Subcutaneous abdominal adipose tissue (tissue), 5 donors: ENCODE data around the gene ZSCAN30.

Source experiments
- H3K27ac ChIP-seq: one replicate; pipeline ENCODE4 v1.7.0; 2013; ENCODE audit warnings: low read depth, mild to moderate bottlenecking, inconsistent platforms, low read length, moderate library complexity
- H3K27me3 ChIP-seq, 5 donors: one replicate each; pipeline ENCODE4 v1.7.0; 2013; ENCODE audit warnings: low read length in 5 of 5, inconsistent platforms in 1 of 5; ENCODE audit not compliant: control insufficient read depth in 5 of 5, insufficient read depth in 4 of 5
- H3K36me3 ChIP-seq, 5 donors: one replicate each; pipeline ENCODE4 v1.7.0; 2013; ENCODE audit warnings: low read length in 5 of 5; ENCODE audit not compliant: control insufficient read depth in 5 of 5, insufficient read depth in 5 of 5
- H3K4me1 ChIP-seq, 5 donors: one replicate each; pipeline ENCODE4 v1.7.0; 2013; ENCODE audit warnings: low read length in 5 of 5, mild to moderate bottlenecking in 3 of 5, moderate library complexity in 1 of 5; ENCODE audit not compliant: control insufficient read depth in 5 of 5, insufficient read depth in 5 of 5
- H3K4me3 ChIP-seq, 5 donors: one replicate each; pipeline ENCODE4 v1.7.0; 2013; ENCODE audit warnings: low read length in 5 of 5, low read depth in 1 of 5
- H3K9ac ChIP-seq, 5 donors: one replicate each; pipeline ENCODE4 v1.7.0; 2013; ENCODE audit warnings: low read length in 5 of 5, mild to moderate bottlenecking in 4 of 5, moderate library complexity in 3 of 5
- H3K9me3 ChIP-seq, 5 donors: one replicate each; pipeline ENCODE4 v1.7.0; 2013; ENCODE audit warnings: low read length in 5 of 5; ENCODE audit not compliant: control insufficient read depth in 5 of 5
- donor health status: healthy.
- donor health status: healthy.
- donor health status: healthy.
- donor health status: healthy.
- donor health status: healthy.

Gene ZSCAN30

DNA sequence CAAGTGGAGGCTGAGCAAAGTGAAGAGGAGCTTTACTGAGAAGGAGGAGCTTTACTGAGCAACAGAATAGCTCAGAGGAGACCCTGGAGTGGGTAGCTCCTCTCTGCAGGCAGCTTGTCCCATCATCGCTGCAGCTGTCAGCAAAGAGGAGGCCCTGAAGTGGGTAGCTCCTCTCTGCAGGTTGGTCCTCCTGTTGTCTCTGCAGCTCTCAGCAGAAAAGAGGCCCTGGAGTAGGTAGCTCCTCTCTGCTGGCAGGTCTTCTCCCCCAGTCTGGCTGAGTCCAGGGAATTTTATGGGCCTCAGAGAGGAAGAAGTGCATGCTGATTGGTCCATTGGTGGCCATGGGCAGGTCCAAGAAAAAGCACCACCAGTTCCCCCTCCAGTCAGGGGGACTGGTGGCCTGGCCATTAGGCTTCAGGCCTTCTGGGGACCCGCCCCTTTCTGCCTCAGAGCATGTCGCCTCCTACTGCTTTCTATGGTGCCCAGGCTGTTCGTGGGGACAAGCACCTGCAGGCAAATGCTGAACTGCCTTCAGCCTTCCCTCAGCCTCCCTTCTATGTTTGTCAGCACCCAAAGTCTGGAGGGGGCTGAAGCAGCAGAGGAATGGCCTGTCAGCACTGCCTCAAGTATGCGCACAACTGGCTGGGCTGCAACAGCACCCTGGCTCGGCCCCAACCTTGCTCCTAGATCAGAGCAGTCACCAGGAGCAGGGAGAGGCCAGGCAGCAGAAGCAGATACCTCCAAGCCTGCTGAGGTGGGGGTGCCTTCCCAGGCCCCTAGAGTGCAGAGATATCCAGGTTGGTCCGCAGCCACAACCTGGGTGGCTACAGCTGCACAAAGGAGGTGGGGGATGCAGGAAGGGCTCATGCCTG is 5.9 kb downstream of the ZSCAN30 start:
- Histone ChIP-seq H3K36me3 (peaks cover 9 to 19% (median 17%) of the 10 kb centered on the region in 5 donors), H3K27me3 (no peaks in the 10 kb centered on the region), H3K4me1 (peaks cover 0 to 8% (median 5%) of the 10 kb centered on the region in 5 donors), H3K9me3 (peaks cover 0 to under 1% (median 0%) of the 10 kb centered on the region in 5 donors), H3K27ac (no peak overlapping the region), H3K9ac (no peak overlapping the region), H3K4me3 (no peak overlapping the region)

- H3K4me3 ChIP-seq: no peak overlapping the region
Observed at GRCh38 chr18:35282353-35282752, 7.7 kb downstream of the ZSCAN30 start.

GRCh38 chr18:35278969-35279368 is 11.1 kb downstream of the ZSCAN30 start:
- H3K27ac ChIP-seq: no peak overlapping the region
- H3K9ac ChIP-seq: no peak overlapping the region
- H3K4me1 ChIP-seq: no peaks in the 10 kb centered on the region
- H3K9me3 ChIP-seq: peaks cover 0 to 2% (median 0%) of the 10 kb centered on the region in 5 donors
- no peak overlapping the region for H3K4me3 ChIP-seq
- no peaks in the 10 kb centered on the region for H3K27me3 ChIP-seq
- peaks cover 8 to 13% (median 9%) of the 10 kb centered on the region in 5 donors for H3K36me3 ChIP-seq

More at GRCh38 chr18:35282353-35282752, 7.7 kb downstream of the ZSCAN30 start:
- no peak overlapping the region for H3K9ac ChIP-seq
- peaks cover 0 to 2% (median 0%) of the 10 kb centered on the region in 5 donors for H3K9me3 ChIP-seq
- H3K27ac ChIP-seq: no peak overlapping the region
- H3K36me3 ChIP-seq: peaks cover 9 to 19% (median 17%) of the 10 kb centered on the region in 5 donors
- H3K27me3 ChIP-seq: no peaks in the 10 kb centered on the region
- no peaks in the 10 kb centered on the region for H3K4me1 ChIP-seq

- Histone ChIP-seq H3K9ac (no peak overlapping the region), H3K27ac (no peak overlapping the region), H3K4me3 (no peak overlapping the region), H3K9me3 (peaks cover 0 to 2% (median 0%) of the 10 kb centered on the region in 5 donors), H3K4me1 (no peaks in the 10 kb centered on the region), H3K36me3 (peaks cover 0 to 13% (median under 1%) of the 10 kb centered on the region in 5 donors), H3K27me3 (no peaks in the 10 kb centered on the region)
Observed at GRCh38 chr18:35278085-35278484, 11.9 kb downstream of the ZSCAN30 start.

DNA sequence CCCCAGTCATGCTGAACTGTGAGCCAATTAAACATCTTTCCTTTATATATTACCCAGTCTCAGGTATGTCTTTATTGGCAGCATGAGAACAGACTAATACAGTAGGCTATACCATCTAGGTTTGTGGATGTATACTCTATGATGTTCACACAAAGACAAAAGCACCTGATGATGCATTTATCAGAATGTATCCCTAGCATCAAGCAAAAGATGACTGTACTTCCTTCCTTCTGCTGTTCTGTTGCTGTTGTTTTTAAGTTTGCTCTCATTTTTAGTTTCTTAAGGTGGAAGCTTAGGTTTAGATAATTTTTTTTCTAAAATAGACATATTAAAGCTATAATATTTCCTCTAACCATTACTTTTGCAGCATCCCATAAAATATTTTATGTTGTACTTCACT is 12.4 kb downstream of the ZSCAN30 start:
- no peak overlapping the region for H3K4me3 ChIP-seq
- H3K36me3 ChIP-seq: peaks cover 0 to 11% (median 0%) of the 10 kb centered on the region in 5 donors
- H3K9ac ChIP-seq: no peak overlapping the region
- H3K27me3 ChIP-seq: no peaks in the 10 kb centered on the region
- no peak overlapping the region for H3K27ac ChIP-seq
- no peaks in the 10 kb centered on the region for H3K4me1 ChIP-seq
- H3K9me3 ChIP-seq: peaks cover 0 to 2% (median 0%) of the 10 kb centered on the region in 5 donors

DNA sequence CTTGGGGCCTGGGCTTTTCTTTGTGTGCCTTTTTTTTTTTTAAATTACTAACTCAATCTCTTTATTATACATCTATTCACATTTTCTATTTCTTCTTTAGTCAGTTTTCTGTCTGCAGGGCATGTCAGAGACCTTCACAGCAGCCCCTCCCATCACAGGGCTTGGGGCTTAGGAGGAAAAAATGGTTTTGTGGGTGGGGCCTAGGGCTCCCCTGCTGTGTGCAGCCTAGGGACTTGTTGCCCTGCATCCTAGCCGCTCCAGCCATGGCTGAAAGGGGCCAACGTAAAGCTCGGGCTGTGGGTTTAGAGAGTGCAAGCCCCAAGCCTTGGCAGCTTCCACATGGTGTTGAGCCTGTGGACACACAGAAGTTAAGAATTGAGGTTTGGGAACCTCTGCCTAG is 13.8 kb downstream of the ZSCAN30 start:
- Histone ChIP-seq H3K9ac (no peak overlapping the region), H3K9me3 (peaks cover 0 to 2% (median 0%) of the 10 kb centered on the region in 5 donors), H3K36me3 (peaks cover 0 to 6% (median 0%) of the 10 kb centered on the region in 5 donors), H3K4me3 (no peak overlapping the region), H3K4me1 (no peaks in the 10 kb centered on the region), H3K27me3 (no peaks in the 10 kb centered on the region), H3K27ac (no peak overlapping the region)

- no peak overlapping the region for H3K4me3 ChIP-seq
- no peak overlapping the region for H3K9ac ChIP-seq
- no peak overlapping the region for H3K27ac ChIP-seq
- H3K4me1 ChIP-seq: peaks cover 0 to 11% (median 6%) of the 10 kb centered on the region in 5 donors
- peaks cover 0 to 4% (median 0%) of the 10 kb centered on the region in 5 donors for H3K9me3 ChIP-seq
- H3K36me3 ChIP-seq: no peaks in the 10 kb centered on the region
- H3K27me3 ChIP-seq: no peaks in the 10 kb centered on the region
Observed at GRCh38 chr18:35271656-35272055, 18.4 kb downstream of the ZSCAN30 start.

DNA sequence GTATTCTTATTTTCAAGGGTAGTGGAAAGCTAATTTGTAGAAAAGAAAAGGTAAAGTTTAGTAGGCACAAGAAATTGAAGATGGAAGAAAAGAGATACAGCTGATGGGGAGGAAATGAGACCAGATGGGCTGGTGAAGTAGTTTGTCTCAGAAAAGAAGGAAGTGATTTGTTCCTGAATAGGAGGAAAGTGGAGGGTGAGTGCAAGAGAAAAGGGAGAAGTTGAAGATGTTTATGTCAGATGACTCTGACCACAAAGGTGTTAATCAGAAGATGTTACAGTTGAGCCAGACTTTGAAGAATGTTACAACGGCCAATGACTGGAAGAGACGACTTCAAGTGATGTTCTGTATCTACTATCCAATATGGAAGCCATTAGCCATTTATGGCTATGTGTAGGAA is 21.2 kb downstream of the ZSCAN30 start:
- peaks cover 0 to 5% (median 4%) of the 10 kb centered on the region in 5 donors for H3K36me3 ChIP-seq
- peaks cover 0 to 11% (median 6%) of the 10 kb centered on the region in 5 donors for H3K4me1 ChIP-seq
- no peaks in the 10 kb centered on the region for H3K27me3 ChIP-seq
- no peak overlapping the region for H3K9ac ChIP-seq
- no peak overlapping the region for H3K27ac ChIP-seq
- no peak overlapping the region for H3K4me3 ChIP-seq
- H3K9me3 ChIP-seq: peaks cover 0 to 4% (median 0%) of the 10 kb centered on the region in 5 donors

- Histone ChIP-seq H3K4me3 (peak overlapping the region; percentile 35 to 78 (median 75)), H3K27ac (no peak overlapping the region), H3K9me3 (peaks cover 0 to 4% (median 0%) of the 10 kb centered on the region in 5 donors), H3K4me1 (peaks cover 0 to 11% (median 6%) of the 10 kb centered on the region in 5 donors), H3K9ac (peak overlapping the region in 2 of 5 donors; percentile 84 to 85), H3K36me3 (peaks cover 0 to 14% (median 12%) of the 10 kb centered on the region in 5 donors), H3K27me3 (no peaks in the 10 kb centered on the region)
Observed at GRCh38 chr18:35267809-35268208, 22.2 kb downstream of the ZSCAN30 start.

DNA sequence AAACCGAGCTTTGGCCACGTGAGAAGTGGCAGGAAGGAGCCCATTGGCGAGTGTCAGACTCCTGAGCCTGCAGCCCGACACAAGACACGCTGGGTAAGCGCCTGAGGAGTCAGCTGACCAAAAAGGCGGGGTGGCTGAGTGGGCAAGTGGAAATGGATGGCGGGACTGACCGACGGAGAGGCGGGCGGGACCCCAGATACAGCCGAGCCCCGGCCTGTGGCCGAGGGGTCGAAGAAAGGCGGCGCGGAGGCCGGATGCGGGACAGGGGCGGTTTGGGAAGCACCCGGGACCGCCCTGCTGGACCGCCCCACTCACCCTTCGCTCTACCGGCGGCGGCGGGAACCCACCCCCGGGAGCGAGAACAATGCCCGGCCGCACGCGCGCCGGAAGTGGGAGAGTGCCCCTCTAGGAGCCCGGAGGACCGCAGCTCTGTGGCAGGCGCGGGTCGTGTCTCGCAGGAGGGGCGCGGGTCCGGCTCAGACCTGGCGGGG is 22.8 kb downstream of the ZSCAN30 start:
- Histone ChIP-seq H3K4me3 (peak overlapping the region; percentile 62 to 82 (median 77)), H3K9me3 (peaks cover 0 to 4% (median 0%) of the 10 kb centered on the region in 5 donors), H3K27ac (peak overlapping the region; percentile 48), H3K36me3 (peaks cover 0 to 19% (median 18%) of the 10 kb centered on the region in 5 donors), H3K9ac (peak overlapping the region in 4 of 5 donors; percentile 49 to 85 (median 81)), H3K27me3 (no peaks in the 10 kb centered on the region), H3K4me1 (peaks cover 0 to 11% (median 6%) of the 10 kb centered on the region in 5 donors)
